K562 (cell line): Measurements from ENCODE around the gene ZNF35. TPM values are rescaled to one million over a fixed set of nuclear protein-coding genes. Genes with fewer than 3 reads are reported as not detected.

Experiments used
- ATAC-seq: fragments of 200-7000 bp; cut with Tn5 transposase; 3 replicates; pipeline ENCODE4 v1.9.1; 2020; ENCODE audit warnings: moderate library complexity
- BruUV-seq: library from RNA; stranded (reverse); fragments of 400-500 nt; replicated peaks from 2 replicates; lab custom pipeline; 2021; lab: Mats Ljungman, UMichigan
- CTCF ChIA-PET: fragments of 300-600 bp; formaldehyde crosslinking; extraction: SDS; loops from one replicate; lab custom pipeline; 2021; ENCODE audit warnings: low intra/inter-chr PET ratio; lab: Yijun Ruan, JAX
- POLR2A ChIA-PET: fragments of 300-600, 350-650 bp; sonication (Branson Sonifier 250); formaldehyde crosslinking; extraction: SDS; loops from one replicate; lab custom pipeline; 2021; ENCODE audit warnings: antibody characterized with exemption, inconsistent platforms; lab: Yijun Ruan, JAX
- DNase-seq, 4 experiments: peaks; one replicate each; pipeline versions ENCODE4 v3.0.0 to v3.0.0-alpha.2; 2011 to 2018; ENCODE audit warnings: low spot score in 3 of 4, mixed read lengths in 3 of 4; ENCODE audit errors: extremely low read depth in 1 of 4
- FAIRE-seq: peaks from 2 replicates; lab custom pipeline; 2011; peaks lifted over from hg19 to GRCh38; lab: Jason Lieb, UNC
- H2AFZ ChIP-seq: 2 replicates; pipeline ENCODE4 v1.6.0; 2011; ENCODE audit warnings: low read depth, low read length, control low read depth, inconsistent platforms
- H3K27ac ChIP-seq: fragments of 200-600 bp; 3 replicates; pipeline ENCODE4 v1.8.0; 2011; ENCODE audit warnings: low read depth, mild to moderate bottlenecking, control low read depth, inconsistent platforms, low read length, moderate library complexity, mixed read lengths; ENCODE audit errors: extremely low read depth
- H3K27me3 ChIP-seq, 2 experiments: fragments of 300-600 bp in 1 of 2; 2 replicates in 1 of 2; 3 replicates in 1 of 2; pipeline versions ENCODE4 v1.6.0 to v1.8.0; 2011; ENCODE audit warnings: inconsistent platforms in 2 of 2, low read length in 2 of 2, mild to moderate bottlenecking in 1 of 2, mixed read lengths in 1 of 2, moderate library complexity in 1 of 2; ENCODE audit not compliant: control insufficient read depth in 2 of 2, insufficient read depth in 2 of 2
- H3K36me3 ChIP-seq: fragments of 300-600 bp; 3 replicates; pipeline ENCODE4 v1.8.0; 2011; ENCODE audit warnings: mild to moderate bottlenecking, low read length, inconsistent platforms; ENCODE audit not compliant: control insufficient read depth, insufficient read depth
- H3K4me1 ChIP-seq, 2 experiments: fragments of 200-600 bp in 1 of 2; replicated peaks in 1 of 2; 2 replicates in 1 of 2; 3 replicates in 1 of 2; pipeline versions ENCODE4 v1.5.1 to v1.8.0; 2011; ENCODE audit warnings: inconsistent platforms in 2 of 2, low read length in 2 of 2, mild to moderate bottlenecking in 1 of 2, mixed read lengths in 1 of 2, moderate library complexity in 1 of 2; ENCODE audit not compliant: control insufficient read depth in 2 of 2, insufficient read depth in 2 of 2
- H3K4me2 ChIP-seq: 2 replicates; pipeline ENCODE4 v1.6.1; 2011; ENCODE audit warnings: low read length, control low read depth, inconsistent platforms, mixed read lengths; ENCODE audit not compliant: insufficient read depth
- H3K4me3 ChIP-seq: fragments of 200-600 bp; sonication (generic), shearing (Covaris generic); 2 replicates; pipeline ENCODE4 v1.5.1; 2016; ENCODE audit warnings: control low read depth, inconsistent platforms
- H3K79me2 ChIP-seq: fragments of 200-600 bp; 3 replicates; pipeline ENCODE4 v1.8.0; 2011; ENCODE audit warnings: low read length, inconsistent platforms; ENCODE audit not compliant: control insufficient read depth, insufficient read depth
- H3K9ac ChIP-seq, 2 experiments: 2 replicates each; pipeline versions ENCODE4 v1.6.0 to v1.6.1; 2011; ENCODE audit warnings: low read depth in 2 of 2, low read length in 2 of 2, control low read depth in 1 of 2, inconsistent platforms in 1 of 2, mild to moderate bottlenecking in 1 of 2, mixed read lengths in 1 of 2; ENCODE audit not compliant: insufficient read depth in 1 of 2
- H3K9me1 ChIP-seq: one replicate; pipeline ENCODE4 v1.6.0; 2011; ENCODE audit warnings: inconsistent platforms, mild to moderate bottlenecking, low read length, moderate library complexity; ENCODE audit not compliant: control insufficient read depth, insufficient read depth
- H3K9me3 ChIP-seq: replicated peaks from 2 replicates; pipeline ENCODE4 v1.5.1; 2011; ENCODE audit warnings: low read depth, low read length, inconsistent platforms; ENCODE audit not compliant: control insufficient read depth, insufficient read depth
- H4K20me1 ChIP-seq: replicated peaks from 2 replicates; pipeline ENCODE4 v1.6.1; 2011; ENCODE audit warnings: low read length, inconsistent platforms, mixed read lengths; ENCODE audit not compliant: control insufficient read depth, insufficient read depth
- MTA1 ChIP-seq: fragments of 450-650 bp; IDR thresholded peaks from 2 replicates; pipeline ENCODE4 v1.6.1; 2017; ENCODE audit warnings: borderline replicate concordance
- NFRKB ChIP-seq: fragments of 450-650 bp; IDR thresholded peaks from 2 replicates; pipeline ENCODE4 v1.6.1; 2016; ENCODE audit warnings: low read depth
- SPI1 ChIP-seq: IDR thresholded peaks from 2 replicates; pipeline ENCODE4 v1.6.1; 2011; ENCODE audit warnings: low read depth, low read length, control low read depth, borderline replicate concordance
- TCFL5 ChIP-seq: fragments of 250-450 bp; sonication (Bioruptor Pico); conservative IDR thresholded peaks from 2 replicates; pipeline ENCODE4 v1.6.1; 2021; ENCODE audit warnings: mild to moderate bottlenecking, moderate library complexity, matching md5 sums
- XRCC4 ChIP-seq: IDR thresholded peaks from one replicate; pipeline ENCODE4 v1.6.1; 2011; ENCODE audit not compliant: insufficient read depth, insufficient read length; ENCODE audit errors: extremely low read depth
- ZFP91 ChIP-seq: sonication (generic); formaldehyde crosslinking; IDR thresholded peaks from 2 replicates; pipeline ENCODE4 v1.8.0; 2022; ENCODE audit warnings: mild to moderate bottlenecking, missing genetic modification reagents
- in situ Hi-C: fragments of 300-500 bp; cut with MboI; formaldehyde crosslinking; loops from 4 replicates; pipeline ENCODE4 v1.15.0; 2018; ENCODE audit warnings: inconsistent platforms, mixed read lengths
- intact Hi-C: fragments of 100-400 bp; cut with micrococcal nuclease; formaldehyde crosslinking; loops from 2 replicates; pipeline ENCODE4 v1.14.2; 2022
- polyA plus RNA-seq, 8 experiments: library from polyadenylated mRNA; depleted of rRNA in 4 of 8; stranded (reverse) in 5 of 8; unstranded in 3 of 8; fragments of >200 nt; fragmentation: Nextera tagmentation in 2 of 8; fragmentation: Illumina TruSeq in 1 of 8; extraction: Ambion mirVana in 2 of 8; extraction: Trizol in 1 of 8; gene quantifications; 2 replicates each; pipeline versions ENCODE4 v1.2.1 to v1.2.3, GENCODE V29; 2011 to 2014; ENCODE audit warnings: inconsistent platforms in 1 of 8, missing spikeins in 1 of 8
- total RNA-seq, 7 experiments: library from RNA; depleted of rRNA in 6 of 7; stranded (reverse); fragments of >200 nt in 6 of 7; fragmentation: Illumina TruSeq in 2 of 7; extraction: Trizol in 2 of 7; gene quantifications; 2 replicates each; pipeline versions ENCODE4 v1.2.1 to v1.2.3, GENCODE V29; 2011 to 2021; ENCODE audit warnings: low replicate concordance in 1 of 7

ZNF35 gene
- total and polyA plus RNA-seq, 9 of the 15 experiments (the other 6 are each of a cell fraction or from before 2014, with no cell fraction given) = 8.0 to 18.2 (median 14.8) TPM

DNA sequence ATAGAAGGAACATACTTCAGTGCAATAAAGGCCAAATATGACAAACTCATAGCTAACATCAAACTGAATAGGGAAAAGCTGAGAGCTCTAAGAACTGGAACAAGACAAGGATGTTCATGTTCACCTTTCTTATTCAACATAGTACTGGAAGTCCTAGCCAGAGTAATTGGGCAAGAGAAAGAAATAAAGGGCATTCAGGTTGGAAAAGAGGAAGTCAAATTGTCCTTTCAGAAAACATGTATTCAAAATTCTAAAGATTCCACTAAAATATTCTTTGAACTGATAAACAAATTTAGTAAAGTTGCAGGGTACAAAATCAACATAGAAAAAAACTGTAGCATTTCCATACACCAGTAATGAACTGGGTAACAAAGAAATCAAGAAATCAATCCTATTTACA is 35.9 kb upstream of the ZNF35 start:
- H3K9me1 ChIP-seq = no peaks in the 10 kb centered on the region
- no peak overlapping the region for H3K27ac ChIP-seq
- H3K4me3 ChIP-seq = no peak overlapping the region
- no TSS peak for BruUV-seq
- ATAC-seq (no peak), FAIRE-seq (no peak), DNase-seq (no peak)
- H2AFZ ChIP-seq = no peak overlapping the region
- H3K4me2 ChIP-seq = no peak overlapping the region
- no peaks in the 10 kb centered on the region for H3K36me3 ChIP-seq
- H3K27me3 ChIP-seq = no peaks in the 10 kb centered on the region
- no peaks in the 10 kb centered on the region for H4K20me1 ChIP-seq
- ChIA-PET CTCF (no interaction called here), POLR2A (interaction anchor here (1.4 kb wide), 1 partner anchor 18 kb away, joined by 3 read pairs; no protein-coding TSS in a partner anchor)
- H3K9me3 ChIP-seq = no peaks in the 10 kb centered on the region
- H3K4me1 ChIP-seq = no peaks in the 10 kb centered on the region
- no peak overlapping the region for H3K9ac ChIP-seq
- TF ChIP-seq MTA1 (no peak), TCFL5 (CRISPR knock-in tag) (no peak), ZFP91 (CRISPR knock-in tag) (no peak), XRCC4 (no peak), SPI1 (peak; percentile 75), NFRKB (no peak)
- intact Hi-C loops = no loop called here
- no peaks in the 10 kb centered on the region for H3K79me2 ChIP-seq
- in situ Hi-C loops = no loop called here
